NCI-H2196 (cell line): ENCODE data around the gene UBE2J2.

ENCODE experiments used
- DNase-seq: peaks from one replicate; lab custom pipeline; 2025; ENCODE audit not compliant: unreplicated experiment; lab: John Stamatoyannopoulos, UW

UBE2J2 gene

DNA sequence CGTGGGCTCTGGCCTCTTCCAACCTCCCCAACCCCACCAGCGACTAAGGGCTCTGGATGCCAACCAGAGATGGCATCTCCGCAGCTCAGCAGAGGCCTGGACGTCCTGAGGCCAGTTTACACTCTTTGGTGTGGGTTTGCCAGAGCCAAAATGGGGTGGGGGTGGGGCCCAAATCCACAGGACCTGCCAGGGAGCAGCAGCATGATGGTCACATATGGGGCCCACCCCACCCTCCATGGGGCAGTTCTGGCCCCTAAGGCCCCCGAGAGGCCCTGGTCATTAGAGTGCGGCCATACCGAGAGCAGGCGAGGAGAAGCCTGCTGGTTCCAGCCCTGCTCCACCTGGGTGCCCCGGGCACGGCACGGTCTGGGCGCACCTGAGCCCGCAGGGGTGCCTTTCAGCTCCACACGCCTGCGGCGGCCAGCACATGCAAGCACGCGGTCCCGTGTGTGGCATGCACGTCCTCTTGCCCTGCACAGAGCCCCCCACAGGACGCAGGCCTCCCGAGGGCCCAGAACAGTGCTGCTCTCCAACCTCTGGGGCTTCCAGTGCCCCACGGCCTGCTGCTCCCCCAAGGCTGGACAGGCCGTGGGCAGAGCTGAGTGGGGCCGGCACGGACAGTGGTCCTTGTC lies 31.9 kb downstream of the UBE2J2 start:
- DNase-seq = no peak

DNA sequence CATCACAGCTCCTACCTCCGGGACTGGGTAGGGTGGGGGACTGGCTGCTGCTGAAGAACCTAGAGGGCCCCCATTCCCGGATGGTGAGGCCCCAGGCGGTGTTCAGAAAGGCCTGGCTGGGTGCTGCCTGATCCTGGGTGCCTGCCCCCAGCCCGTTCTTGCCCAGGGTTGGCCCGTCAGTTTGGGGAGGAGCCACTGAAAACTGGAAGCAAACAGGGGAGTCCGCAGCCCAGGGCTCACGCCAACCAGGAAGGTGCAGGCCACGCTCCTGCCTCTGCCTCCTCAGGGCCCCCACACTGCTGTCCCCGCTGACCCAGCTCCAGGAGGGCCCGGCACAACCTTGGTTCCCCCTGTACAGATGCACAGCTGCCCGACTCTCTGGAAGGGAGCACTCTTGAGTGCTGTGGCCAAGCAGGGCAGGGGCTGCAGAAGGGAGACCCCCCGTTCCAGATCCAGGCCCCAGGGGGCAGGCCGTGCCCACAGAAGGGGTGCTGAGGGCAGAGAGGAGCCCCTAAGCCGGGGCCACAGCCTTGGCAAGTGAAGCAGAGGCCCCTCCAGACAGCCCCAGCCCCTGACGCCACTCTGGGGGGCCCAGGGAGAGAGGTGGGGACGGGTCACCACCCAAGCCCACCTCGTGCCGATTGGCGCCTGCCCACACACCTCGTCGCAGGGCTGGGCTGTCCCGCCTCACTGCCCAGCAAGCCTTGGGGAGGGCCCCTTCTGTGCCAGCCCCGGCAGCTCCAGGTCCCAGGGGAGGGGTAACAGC lies 32.6 kb downstream of the UBE2J2 start:
- no peak for DNase-seq

DNA sequence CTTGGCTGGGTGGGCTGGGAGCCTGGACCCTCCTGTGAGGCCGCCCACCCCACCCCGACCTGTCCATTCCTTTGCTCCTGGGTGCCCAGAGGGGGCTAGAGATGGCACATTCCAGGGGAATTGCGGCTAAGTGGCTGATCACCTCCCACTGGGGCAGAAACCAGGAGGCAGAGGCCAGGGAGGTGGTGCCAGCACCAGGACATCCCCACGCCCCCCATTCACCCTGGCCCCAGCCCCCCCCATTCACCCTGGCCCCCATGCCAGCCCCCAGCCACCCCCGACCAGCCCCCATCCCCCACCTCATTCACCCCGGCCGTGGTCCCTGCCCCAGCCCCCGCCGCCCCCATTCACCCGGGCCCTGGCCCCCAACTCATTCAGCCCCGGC lies 33.3 kb downstream of the UBE2J2 start:
- DNase-seq = no peak

DNA sequence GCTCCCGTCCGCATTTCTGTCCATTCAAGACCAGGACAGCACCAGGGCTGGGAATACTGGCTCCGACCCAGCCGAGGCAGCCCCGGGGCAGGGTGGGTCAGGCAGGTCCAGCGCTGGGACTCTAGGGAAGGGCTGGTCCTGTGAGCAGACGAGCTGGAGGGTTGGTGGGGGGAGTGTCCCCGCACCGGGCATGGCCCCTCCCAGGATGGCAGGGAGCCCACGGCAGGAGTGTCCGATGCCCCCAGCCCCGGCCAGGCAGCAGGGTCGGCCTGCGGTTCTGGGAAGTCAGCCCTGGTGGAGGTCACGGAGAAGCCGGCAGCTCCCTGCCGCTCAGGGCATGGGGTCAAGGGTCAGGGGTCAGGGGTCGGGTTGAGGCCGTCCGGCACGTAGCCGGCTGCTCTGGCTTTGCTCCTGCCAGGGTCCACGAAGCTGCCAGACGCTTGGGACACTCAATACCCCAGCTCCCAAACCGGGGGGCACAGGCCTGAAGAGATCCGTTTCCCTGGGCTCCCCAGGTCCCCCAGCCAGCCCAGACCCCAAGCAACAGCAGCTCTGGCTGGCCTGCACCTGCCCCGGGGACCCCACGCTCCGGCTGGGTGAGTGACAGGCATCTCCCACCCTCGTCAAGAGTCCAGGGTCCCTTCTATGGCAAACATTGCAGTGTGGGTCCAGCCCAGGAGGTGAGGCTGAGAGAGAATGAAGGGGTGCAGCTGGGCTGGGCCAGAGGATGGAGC lies 33.9 kb downstream of the UBE2J2 start:
- no peak for DNase-seq

DNA sequence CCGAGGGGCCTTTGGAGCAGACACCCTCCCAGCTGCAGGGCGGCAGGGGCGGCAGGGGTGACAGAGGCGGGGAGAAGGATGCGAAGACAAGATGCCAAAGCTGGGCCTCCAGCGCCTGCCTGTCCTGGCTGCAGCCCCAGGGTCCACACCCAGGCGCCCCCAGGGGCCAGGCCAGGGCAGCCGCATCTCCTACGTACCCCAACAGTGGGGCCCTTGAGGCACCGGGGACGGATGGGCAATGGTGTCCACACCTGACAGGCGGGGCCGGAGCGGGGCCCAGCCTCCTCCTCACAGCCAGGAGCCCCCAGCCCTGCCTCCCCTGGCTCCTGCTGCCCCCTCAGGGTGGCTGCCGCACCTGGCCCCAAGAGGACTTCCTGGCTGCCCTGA lies 34.4 kb downstream of the UBE2J2 start:
- no peak for DNase-seq

DNA sequence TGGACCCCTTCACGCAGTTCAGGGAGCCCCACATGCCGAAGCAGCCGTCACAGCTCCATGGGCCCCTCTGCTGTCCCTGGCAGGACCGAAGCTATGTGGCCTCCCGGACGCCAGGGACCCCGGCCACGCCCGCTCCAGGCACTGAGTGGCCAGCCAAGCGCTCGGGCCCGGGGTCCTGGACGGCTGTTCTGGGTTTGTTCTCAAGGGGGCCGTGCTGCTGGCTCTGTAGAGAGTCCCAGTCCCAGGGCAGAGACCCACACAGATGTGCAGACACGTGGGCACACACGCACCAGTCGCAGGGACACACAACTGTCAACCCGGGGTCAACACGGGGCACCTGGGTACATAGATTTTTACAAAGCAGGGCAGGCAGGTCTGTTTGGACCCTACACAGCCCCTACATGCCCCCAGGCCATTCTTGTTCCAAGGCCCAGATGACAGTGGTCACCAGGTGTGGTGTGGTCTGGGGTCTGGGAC lies 34.9 kb downstream of the UBE2J2 start:
- no peak for DNase-seq

DNA sequence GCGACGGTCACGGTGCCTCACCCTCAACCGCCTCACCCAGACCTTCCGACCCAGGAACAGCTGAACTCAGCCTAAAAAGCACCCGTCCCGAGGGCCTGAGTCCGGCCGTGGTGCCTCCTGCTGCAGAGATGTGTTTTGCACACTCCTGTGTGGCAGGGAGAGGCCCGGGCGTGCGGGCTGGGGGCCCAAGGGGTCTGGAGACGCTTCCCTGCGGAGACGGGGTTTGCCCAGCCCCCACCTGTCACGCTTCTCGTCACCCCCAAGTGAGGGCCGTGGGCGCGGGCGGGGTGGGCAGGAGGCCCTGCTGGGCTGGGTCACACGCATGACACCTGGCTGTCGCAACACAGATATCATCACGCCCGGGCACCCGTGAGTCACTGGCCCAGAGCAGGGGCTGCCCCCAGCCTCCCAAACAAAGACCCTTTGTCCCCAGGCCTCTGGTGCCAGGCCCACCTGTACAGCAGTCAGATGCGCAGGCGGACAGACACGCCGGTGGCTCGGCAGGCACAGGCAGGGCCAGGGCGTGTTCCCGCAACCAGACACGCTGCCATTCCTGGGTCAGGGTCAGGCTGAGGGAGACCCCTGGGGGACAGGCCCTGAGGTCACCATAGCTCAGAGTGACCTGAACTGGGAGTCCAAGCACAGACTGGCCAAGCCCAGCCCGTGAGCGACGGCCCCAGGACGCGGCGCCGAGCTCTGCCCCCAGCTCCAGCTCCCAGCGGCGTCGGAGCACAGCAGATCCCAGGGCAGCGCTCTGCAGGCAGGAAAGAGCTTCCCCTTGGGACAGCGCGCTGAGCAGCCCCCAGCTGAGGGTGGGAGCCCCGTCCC lies 35.6 kb downstream of the UBE2J2 start:
- DNase-seq = no peak

DNA sequence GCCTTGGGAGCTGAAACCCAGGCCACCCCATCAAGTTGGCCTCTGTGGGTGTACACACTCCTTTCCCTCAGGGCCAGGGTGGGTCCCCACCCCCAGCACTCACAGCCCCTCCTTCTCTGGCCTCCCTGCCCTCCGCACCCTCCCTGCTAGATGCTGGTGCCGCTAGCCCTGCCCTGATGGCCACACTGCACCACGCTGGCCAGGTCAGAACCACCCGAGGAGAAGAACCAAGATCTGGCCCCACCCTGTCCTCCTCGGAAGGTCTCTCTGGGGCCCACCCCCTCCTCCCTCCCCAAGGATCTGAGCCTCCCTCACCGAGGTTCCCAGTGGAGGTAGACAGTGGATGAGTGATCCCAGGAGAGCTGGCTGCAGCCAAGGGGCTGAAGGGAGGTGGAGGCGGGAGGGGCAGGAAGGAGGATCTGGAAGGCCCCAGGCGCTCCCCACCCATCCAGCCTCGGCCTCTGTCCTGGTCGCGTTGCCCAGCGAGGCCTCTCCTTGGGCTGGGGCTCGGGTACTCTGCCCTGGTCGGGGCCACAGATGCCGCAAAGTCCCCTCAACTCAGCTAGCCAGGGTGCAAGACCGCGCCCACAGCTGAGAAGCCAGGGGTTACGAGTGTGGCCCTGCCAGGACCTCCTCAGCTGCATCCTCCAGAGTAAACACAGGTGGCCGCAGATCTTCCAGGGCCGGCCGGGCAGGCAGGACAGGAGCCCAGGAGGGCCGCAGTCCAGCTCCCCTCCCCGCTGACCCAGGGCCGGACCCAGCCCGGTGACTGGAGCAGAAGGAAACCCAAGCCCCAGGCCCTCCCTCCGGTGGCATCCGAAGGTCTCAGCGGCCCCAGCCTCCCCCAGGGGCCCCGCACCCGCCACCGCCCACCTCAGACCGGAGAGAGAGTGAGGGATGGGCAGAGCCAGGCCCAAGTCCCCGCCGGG lies 36.4 kb downstream of the UBE2J2 start:
- no peak for DNase-seq

DNA sequence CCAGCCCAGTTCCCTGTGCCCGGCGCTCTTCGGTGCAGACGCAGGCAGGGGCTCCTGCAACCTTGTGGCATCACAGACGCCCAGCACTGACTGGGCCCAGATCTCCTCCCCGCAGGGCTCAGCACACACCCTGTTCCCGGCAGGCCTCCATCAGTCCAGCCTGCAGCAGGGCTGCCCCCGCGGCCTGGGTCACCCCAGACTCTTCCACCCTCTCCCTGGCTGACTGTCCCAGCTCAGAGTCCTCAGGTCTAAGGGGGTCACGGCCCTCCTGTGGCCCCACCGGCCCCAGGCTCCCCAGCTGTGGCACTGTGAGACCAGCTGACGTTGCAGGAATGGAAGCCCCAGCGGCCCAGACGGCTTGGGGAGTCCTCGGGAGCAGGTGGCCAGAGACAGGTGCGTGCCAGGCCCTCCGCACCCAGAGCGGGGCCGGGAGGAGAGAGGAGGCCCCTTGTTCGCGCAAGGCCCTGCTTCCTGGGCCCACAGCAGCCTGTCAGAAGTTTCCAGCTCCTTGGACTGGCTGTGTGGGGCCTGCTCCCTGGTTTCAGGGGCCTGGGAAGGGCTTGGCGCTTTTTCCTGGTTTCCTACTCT lies 37.4 kb downstream of the UBE2J2 start:
- no peak for DNase-seq

DNA sequence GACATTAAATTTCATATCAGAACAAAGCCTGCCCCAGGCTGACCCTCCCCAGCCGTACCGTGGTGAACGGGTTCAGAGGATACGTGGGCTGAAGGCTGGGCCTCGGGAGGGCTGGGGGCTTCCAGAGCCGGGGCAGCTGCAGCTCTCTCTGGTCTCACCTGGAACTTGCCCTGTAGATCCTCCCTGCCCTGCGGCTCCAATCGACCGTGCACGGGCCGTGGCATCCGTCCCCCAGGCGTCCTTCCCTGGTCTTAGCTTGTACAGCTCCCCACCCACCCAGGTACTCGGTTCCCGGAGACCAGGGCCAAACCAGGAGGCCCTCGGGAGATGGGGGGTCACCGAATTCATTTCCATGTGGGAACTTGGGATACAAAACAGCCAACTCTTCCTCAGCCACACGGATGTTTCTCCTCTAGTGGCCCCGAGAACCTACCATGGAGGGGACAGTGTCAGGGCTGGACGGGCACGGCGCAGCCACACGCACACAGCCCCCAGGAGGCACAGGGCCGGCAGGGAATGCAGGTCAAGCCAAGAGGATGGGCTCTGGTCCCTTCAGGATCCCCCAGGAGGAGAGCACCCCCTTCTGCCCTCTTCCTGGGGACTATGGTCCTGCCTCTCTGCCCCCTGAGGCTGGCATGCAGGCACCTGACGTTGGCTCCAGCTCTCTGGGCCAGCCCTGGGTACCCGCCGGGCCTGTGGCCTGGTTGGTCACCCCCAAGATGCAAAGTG lies 38.5 kb downstream of the UBE2J2 start:
- DNase-seq = no peak

DNA sequence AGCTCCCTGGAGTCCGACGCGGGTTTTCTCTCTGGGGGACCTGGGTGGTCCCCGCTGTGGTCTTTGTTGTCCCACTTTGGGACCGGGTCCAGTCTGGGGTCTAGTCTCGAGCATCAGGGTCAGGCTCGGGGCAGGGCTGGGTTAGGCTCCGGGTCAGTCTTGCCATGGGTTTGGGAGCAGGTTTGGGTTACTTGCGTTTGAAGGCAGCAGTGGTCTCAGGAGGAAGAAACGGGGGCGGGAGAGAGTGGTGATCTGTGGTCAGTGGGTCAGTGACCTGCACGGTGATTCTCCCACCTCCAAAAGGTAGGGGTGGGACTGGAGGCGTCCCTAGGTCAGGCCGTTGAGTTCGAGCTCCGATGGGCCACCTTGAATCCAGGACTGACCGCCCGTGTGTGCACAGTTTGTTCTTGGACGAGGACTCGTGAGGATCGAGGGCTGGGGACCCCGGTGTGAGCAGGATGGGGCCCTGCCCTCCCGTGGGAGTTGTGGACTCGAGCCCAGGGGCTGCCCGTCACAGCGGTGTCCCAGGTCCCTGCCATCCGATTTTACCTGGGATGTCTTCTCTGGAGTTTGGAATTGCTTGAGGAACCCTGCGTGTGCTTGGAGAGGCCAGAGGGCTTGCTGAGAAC lies 39.4 kb downstream of the UBE2J2 start:
- DNase-seq = no peak

DNA sequence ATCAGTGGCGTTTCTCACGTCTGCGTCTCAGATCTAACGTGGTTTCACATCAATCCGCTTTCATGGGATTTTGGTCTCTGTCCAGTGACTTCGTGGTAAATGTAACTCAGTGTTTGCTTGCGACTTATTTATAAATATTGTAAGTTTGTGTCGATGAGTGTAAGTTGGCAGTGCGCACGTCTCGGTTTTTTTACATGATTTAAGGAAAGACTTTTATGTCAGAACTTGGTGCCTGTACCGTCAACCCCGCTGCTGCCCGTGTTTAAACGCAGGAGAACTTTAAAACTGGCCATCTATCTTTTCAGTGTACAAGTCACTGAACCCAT lies 40.1 kb downstream of the UBE2J2 start:
- no peak for DNase-seq

DNA sequence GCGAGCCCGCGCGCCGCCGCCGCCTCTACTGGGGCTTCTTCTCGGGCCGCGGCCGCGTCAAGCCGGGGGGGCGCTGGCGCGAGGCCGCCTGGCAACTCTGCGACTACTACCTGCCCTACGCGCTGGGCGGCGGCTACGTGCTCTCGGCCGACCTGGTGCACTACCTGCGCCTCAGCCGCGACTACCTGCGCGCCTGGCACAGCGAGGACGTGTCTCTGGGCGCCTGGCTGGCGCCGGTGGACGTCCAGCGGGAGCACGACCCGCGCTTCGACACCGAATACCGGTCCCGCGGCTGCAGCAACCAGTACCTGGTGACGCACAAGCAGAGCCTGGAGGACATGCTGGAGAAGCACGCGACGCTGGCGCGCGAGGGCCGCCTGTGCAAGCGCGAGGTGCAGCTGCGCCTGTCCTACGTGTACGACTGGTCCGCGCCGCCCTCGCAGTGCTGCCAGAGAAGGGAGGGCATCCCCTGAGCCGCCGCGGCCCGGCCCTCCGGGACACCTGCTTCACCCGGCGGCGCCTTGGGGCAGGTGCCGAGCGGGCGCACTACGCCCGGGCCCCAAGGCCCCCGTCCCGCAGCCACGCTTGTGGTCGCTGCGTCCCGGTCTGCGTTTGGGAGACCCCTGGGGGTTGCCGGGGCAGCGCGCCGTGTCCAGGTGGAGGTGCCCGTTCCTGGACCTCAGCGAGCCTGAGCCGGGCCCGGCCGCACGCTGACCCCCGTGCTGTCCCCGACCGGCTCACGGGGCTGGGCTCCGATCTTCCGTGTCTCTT lies 40.7 kb downstream of the UBE2J2 start:
- no peak for DNase-seq

DNA sequence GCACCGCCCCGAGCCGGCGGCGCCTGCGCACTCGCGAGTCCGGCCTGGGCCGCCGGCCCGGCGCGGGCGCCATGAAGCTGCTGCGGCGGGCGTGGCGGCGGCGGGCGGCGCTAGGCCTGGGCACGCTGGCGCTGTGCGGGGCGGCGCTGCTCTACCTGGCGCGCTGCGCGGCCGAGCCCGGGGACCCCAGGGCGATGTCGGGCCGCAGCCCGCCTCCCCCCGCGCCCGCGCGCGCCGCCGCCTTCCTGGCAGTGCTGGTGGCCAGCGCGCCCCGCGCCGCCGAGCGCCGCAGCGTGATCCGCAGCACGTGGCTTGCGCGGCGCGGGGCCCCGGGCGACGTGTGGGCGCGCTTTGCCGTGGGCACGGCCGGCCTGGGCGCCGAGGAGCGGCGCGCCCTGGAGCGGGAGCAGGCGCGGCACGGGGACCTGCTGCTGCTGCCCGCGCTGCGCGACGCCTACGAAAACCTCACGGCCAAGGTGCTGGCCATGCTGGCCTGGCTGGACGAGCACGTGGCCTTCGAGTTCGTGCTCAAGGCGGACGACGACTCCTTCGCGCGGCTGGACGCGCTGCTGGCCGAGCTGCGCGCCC lies 41.4 kb downstream of the UBE2J2 start, which contains the start of gene B3GALT6:
Gene B3GALT6, plus strand, starts transcription at position 30 of the 588 bp plus-strand sequence. Its CDS starts 42 bp downstream, at position 72.
- DNase-seq = no peak

DNA sequence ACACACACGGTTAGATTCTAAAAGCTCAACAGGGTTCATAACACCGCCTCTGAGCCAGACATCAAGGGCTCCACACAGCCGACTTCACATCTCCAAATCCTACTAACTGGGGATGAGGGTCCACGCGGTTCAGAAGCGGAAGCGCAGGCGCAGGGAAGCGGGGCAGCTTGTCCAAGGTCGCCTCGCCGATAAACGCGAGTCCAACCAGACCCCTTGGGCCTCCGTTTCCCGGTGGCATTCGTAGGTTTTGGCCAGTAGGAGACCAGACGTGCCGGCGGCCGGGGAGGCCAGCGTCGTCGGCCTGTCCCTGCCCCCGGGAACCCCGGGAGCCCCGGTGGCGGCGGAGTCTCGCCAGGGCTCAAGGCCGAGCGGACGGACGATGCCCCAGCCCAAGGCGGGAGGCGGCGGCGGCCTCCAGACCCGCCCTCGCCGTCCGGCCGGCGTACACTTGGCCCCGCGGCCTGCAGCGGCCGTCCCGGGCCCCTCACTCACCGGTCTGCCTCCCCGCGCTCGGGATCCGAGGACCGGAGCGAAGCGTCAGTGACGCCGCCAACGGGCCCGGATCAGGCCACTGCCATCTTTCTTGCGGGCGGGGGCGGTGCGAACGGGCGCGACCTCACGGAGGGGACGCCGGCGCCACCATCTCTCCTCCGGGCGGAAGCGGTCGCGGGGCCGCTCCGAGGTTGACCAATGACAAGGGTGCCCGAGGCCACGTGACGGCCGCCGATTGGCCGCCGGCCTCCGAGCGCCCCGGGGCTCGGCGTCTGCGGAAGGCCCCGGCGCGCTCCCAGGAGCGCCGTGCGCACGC lies 42.0 kb downstream of the UBE2J2 start, which contains the start of gene SDF4:
Gene SDF4, minus strand, starts transcription at position 602 of the 808 bp plus-strand sequence. CDS start 3,229 bp downstream, outside the sequence.
- DNase-seq = peak; percentile 97

DNA sequence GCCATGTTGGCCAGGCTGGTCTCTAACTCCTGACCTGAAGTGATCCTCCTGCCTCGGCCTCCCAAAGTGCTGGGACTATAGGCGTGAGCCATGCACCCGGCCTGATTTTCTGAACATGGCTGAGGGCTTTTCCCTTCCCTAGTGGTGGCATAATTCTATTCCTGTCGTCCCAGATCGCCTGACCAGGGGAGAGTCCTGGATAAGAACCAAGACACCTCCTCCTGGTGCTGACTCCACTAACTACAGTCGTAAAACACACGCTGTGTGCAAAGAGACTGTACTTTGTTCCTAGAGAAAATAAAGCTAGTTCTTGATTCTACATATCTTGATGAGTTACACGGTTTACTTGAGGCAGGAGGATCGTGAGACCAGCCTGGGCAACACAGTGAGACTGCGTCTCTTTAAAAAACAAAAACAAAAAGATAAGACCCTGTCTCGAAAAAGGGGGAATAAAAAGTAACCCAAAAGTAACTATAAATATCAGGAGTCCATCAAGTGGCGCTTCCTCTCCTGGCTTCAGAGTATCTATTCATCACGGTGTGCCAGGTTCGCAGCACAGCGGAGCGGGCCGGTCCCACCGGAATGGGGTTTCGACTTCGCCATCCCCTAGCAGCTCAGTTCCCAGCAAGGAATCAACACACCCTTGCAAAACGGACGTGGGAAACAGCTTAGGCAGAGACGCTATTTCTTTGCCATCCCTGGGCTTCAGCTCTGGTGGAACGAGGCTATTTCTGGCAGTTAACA lies 42.8 kb downstream of the UBE2J2 start:
- peak; percentile 26 for DNase-seq
